ENCODE measurements around the gene PRX.

PRX gene

GRCh38 chr19:40356681-40357595, 56.2 kb downstream of the PRX start:
- ChIA-PET CTCF (interaction anchor here (1.2 to 4.0 kb wide), 3 partner anchors 9 to 63 kb away, joined by 4 to 17 read pairs (median 10); no protein-coding TSS in a partner anchor), POLR2A (interaction anchor here (1.1 kb wide), 1 partner anchor 8 kb away, joined by 3 read pairs; no protein-coding TSS in a partner anchor)
- H3K4me3 ChIP-seq (ENCODE audit: low read depth, low read length), result no peak overlapping the region
- no peak for TF ChIP-seq CTCF (IDR thresholded peaks at IDR 0.05; ENCODE audit: insufficient read depth, low read length, missing control alignments)
- no peak for DNase-seq (ENCODE audit: low read depth, low spot score)

GRCh38 chr19:40355975-40356680, 57.0 kb downstream of the PRX start:
- CTCF ChIA-PET, result interaction anchor here (2.7 to 4.0 kb wide), 2 partner anchors 10 to 51 kb away, joined by 10 to 17 read pairs; no protein-coding TSS in a partner anchor
- H3K4me3 ChIP-seq (ENCODE audit: low read depth, low read length), result no peak overlapping the region
- DNase-seq (ENCODE audit: low read depth, low spot score), result no peak
- POLR2A ChIA-PET, result interaction anchor here (1.1 kb wide), 1 partner anchor 9 kb away, joined by 3 read pairs; no protein-coding TSS in a partner anchor
- no peak for TF ChIP-seq CTCF (IDR thresholded peaks at IDR 0.05; ENCODE audit: insufficient read depth, low read length, missing control alignments)

GRCh38 chr19:40348961-40349507, 64.1 kb downstream of the PRX start:
- peak overlapping the region; percentile 88 for H3K4me3 ChIP-seq (ENCODE audit: low read depth, low read length)
- ChIA-PET CTCF (interaction anchor here (2.2 kb wide), 1 partner anchor 12 kb away, joined by 5 read pairs; no protein-coding TSS in a partner anchor), POLR2A (interaction anchor here (1.0 to 1.2 kb wide), 2 partner anchors 13 to 240 kb away, joined by 3 read pairs; no protein-coding TSS in a partner anchor)
- DNase-seq (ENCODE audit: low read depth, low spot score), result no peak
- TF ChIP-seq CTCF (IDR thresholded peaks at IDR 0.05; ENCODE audit: insufficient read depth, low read length, missing control alignments), result no peak

GRCh38 chr19:40348125-40348913, 64.9 kb downstream of the PRX start, which contains the start of the genes C19orf47 and PLD3:
C19orf47 (minus strand) TSS chr19:40348397; CDS start chr19:40341857, 6,540 bp downstream.
PLD3 (plus strand) TSS chr19:40348695; CDS start chr19:40366484, 17,789 bp downstream.
- ChIA-PET POLR2A (interaction anchor here (0.7 to 1.3 kb wide), 8 partner anchors 12 to 241 kb away, joined by 3 to 5 read pairs (median 3); partner anchors contain the start of gene SERTAD1), CTCF (interaction anchor here (1.1 to 2.2 kb wide), 4 partner anchors 11 to 118 kb away, joined by 3 to 9 read pairs (median 5); no protein-coding TSS in a partner anchor)
- peak; percentile 91 for DNase-seq (ENCODE audit: low read depth, low spot score)
- no peak for TF ChIP-seq CTCF (IDR thresholded peaks at IDR 0.05; ENCODE audit: insufficient read depth, low read length, missing control alignments)
- peak within 1 kb of the TSS; percentile 88 for H3K4me3 ChIP-seq (ENCODE audit: low read depth, low read length)

- TF ChIP-seq CTCF (IDR thresholded peaks at IDR 0.05; ENCODE audit: insufficient read depth, low read length, missing control alignments), result no peak
- CTCF ChIA-PET, result no interaction called here
- DNase-seq (ENCODE audit: low read depth, low spot score), result no peak
- no peak overlapping the region for H3K4me3 ChIP-seq (ENCODE audit: low read depth, low read length)
- POLR2A ChIA-PET, result no interaction called here
These were observed 68.8 kb downstream of the PRX start for GRCh38 chr19:40344422-40344821.
